GM23338 (cell line): ENCODE data around the gene MEI1. TPM values are rescaled to one million over a fixed set of nuclear protein-coding genes. Genes with fewer than 3 reads are reported as not detected.

Experiments
- ATAC-seq: fragments of 200-7000 bp; cut with Tn5 transposase; 3 replicates; pipeline ENCODE4 v1.9.1; 2020
- DNase-seq: peaks from one replicate; pipeline ENCODE4 v3.0.0-alpha.2; 2015; ENCODE audit warnings: low spot score
- H2AFZ ChIP-seq: fragments of 200-600 bp; sonication (generic); 2 replicates; pipeline ENCODE4 v1.8.0; 2016; ENCODE audit warnings: antibody characterized with exemption, mild to moderate bottlenecking, moderate library complexity
- H3F3A ChIP-seq: fragments of 200-600 bp; sonication (generic); replicated peaks from 2 replicates; pipeline ENCODE4 v1.8.0; 2017; ENCODE audit warnings: antibody characterized with exemption, mixed run types, low read depth
- H3K27ac ChIP-seq: fragments of 200-600 bp; sonication (generic); 2 replicates; pipeline ENCODE4 v1.6.1; 2016; ENCODE audit warnings: low read depth
- H3K27me3 ChIP-seq: fragments of 200-600 bp; sonication (generic); 2 replicates; pipeline ENCODE4 v1.8.0; 2016; ENCODE audit warnings: mild to moderate bottlenecking, mixed run types, moderate library complexity; ENCODE audit not compliant: insufficient read depth
- H3K36me3 ChIP-seq: fragments of 200-600 bp; sonication (generic); 2 replicates; pipeline ENCODE4 v1.8.0; 2016; ENCODE audit warnings: mild to moderate bottlenecking; ENCODE audit not compliant: insufficient read depth
- H3K4me1 ChIP-seq: fragments of 200-600 bp; sonication (generic); 2 replicates; pipeline ENCODE4 v1.8.0; 2016; ENCODE audit warnings: mild to moderate bottlenecking, moderate library complexity; ENCODE audit not compliant: insufficient read depth
- H3K4me2 ChIP-seq: fragments of 200-600 bp; sonication (generic); 2 replicates; pipeline ENCODE4 v1.7.1; 2017; ENCODE audit warnings: mixed run types
- H3K4me3 ChIP-seq: fragments of 200-600 bp; sonication (generic); 2 replicates; pipeline ENCODE4 v1.6.1; 2016; ENCODE audit warnings: mixed run types
- H3K79me2 ChIP-seq: fragments of 200-600 bp; sonication (generic); replicated peaks from 2 replicates; pipeline ENCODE4 v1.8.0; 2017; ENCODE audit warnings: mild to moderate bottlenecking; ENCODE audit not compliant: insufficient read depth
- H3K9me2 ChIP-seq: fragments of 200-600 bp; sonication (generic); 2 replicates; pipeline ENCODE4 v1.8.0; 2017; ENCODE audit not compliant: insufficient read depth
- H4K20me1 ChIP-seq: fragments of 200-600 bp; sonication (generic); replicated peaks from 2 replicates; pipeline ENCODE4 v1.8.0; 2017; ENCODE audit warnings: mild to moderate bottlenecking; ENCODE audit not compliant: insufficient read depth
- H3K27ac Mint-ChIP-seq: 2 replicates; pipeline ENCODE4 v1.8.0; 2020; ENCODE audit warnings: inconsistent platforms, mild to moderate bottlenecking, moderate library complexity, mixed read lengths
- H3K27me3 Mint-ChIP-seq: 3 replicates; pipeline ENCODE4 v1.8.0; 2022; ENCODE audit warnings: low read depth, mild to moderate bottlenecking, moderate library complexity, mixed read lengths, inconsistent platforms; ENCODE audit not compliant: insufficient read depth, poor library complexity
- H3K36me3 Mint-ChIP-seq: 3 replicates; pipeline ENCODE4 v1.8.0; 2021; ENCODE audit warnings: low read depth, mild to moderate bottlenecking, inconsistent platforms, moderate library complexity, mixed read lengths
- H3K4me1 Mint-ChIP-seq: 3 replicates; pipeline ENCODE4 v1.8.0; 2020; ENCODE audit warnings: mild to moderate bottlenecking, inconsistent platforms, mixed read lengths
- H3K4me3 Mint-ChIP-seq: 3 replicates; pipeline ENCODE4 v1.8.0; 2021; ENCODE audit warnings: moderate library complexity, mild to moderate bottlenecking, inconsistent platforms, mixed read lengths
- H3K9me3 Mint-ChIP-seq: 3 replicates; pipeline ENCODE4 v1.8.0; 2020; ENCODE audit warnings: moderate library complexity, mild to moderate bottlenecking, inconsistent platforms, mixed read lengths
- EZH2phosphoT487 ChIP-seq: fragments of 200-600 bp; sonication (generic); IDR thresholded peaks from one replicate; pipeline ENCODE4 v1.8.1; 2018; ENCODE audit warnings: antibody characterized with exemption; ENCODE audit not compliant: unreplicated experiment
- STAT1 ChIP-seq: IDR thresholded peaks from one replicate; pipeline ENCODE4 v1.6.1; 2016; ENCODE audit warnings: antibody characterized with exemption; ENCODE audit not compliant: unreplicated experiment
- ZNF114 ChIP-seq: fragments of 250-450 bp; sonication (Bioruptor Pico); IDR thresholded peaks from 2 replicates; pipeline ENCODE4 v1.5.0; 2020; ENCODE audit warnings: mild to moderate bottlenecking, moderate library complexity
- polyA plus RNA-seq: library from polyadenylated mRNA; unstranded; fragments of >200 nt; fragmentation: Nextera tagmentation; extraction: Ambion mirVana; gene quantifications from 2 replicates; pipeline ENCODE4 v1.2.1, GENCODE V29; 2016
- total RNA-seq: library from RNA; depleted of rRNA; stranded (reverse); fragments of >200 nt; shearing (Covaris generic); gene quantifications from 2 replicates; pipeline ENCODE4 v1.2.3, GENCODE V29; 2014
- TF ChIP-seq, protein P1 (sequence below): IDR thresholded peaks from 2 replicates; pipeline ENCODE4 v1.6.1; 2016; ENCODE audit warnings: antibody characterized with exemption
- TF ChIP-seq, protein P2 (sequence below), 2 experiments: fragments of 200-600 bp in 1 of 2; sonication (generic) in 1 of 2; conservative IDR thresholded peaks; 2 replicates each; pipeline versions ENCODE4 v1.5.1 to v1.6.1; 2016 to 2017; ENCODE audit warnings: antibody characterized with exemption in 2 of 2, low read depth in 2 of 2, mild to moderate bottlenecking in 2 of 2, moderate library complexity in 1 of 2
- TF ChIP-seq, protein P3 (sequence below): fragments of 250-450 bp; sonication (Bioruptor Pico); IDR thresholded peaks from 2 replicates; pipeline ENCODE4 v1.5.0; 2020; ENCODE audit warnings: mild to moderate bottlenecking, moderate library complexity

Gene MEI1
- total and polyA plus RNA-seq, 2 experiments from 2014 or later = 0.28 to 0.87 TPM

DNA sequence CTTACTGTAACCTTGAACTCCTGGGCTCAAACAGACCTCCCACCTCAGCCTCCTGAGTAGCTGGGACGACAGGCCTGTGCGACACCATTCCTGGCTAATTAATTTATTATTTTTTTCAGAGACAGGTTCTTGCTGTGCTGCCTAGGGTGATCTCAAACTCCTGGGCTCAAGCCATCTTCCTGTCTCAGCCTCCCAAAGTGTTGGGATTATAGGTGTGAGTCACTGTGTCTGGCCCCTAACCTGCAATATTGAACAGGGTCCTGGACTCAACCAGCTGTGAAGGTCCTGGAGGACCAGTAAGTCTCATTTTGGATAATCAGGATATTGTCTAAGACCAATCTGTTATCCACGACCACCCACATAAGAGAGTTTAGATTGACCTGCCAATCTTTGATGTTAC lies 116.4 kb downstream of the MEI1 start:
- peaks cover 8% of the 10 kb centered on the region; the same call in 2 of the 3 replicates for H3K36me3 Mint-ChIP-seq
- H3K27ac Mint-ChIP-seq = no peak overlapping the region
- H3K9me3 Mint-ChIP-seq = no peaks in the 10 kb centered on the region
- ATAC-seq = no peak
- H3F3A ChIP-seq = no peaks in the 10 kb centered on the region
- H3K27me3 ChIP-seq = no peaks in the 10 kb centered on the region
- no peaks in the 10 kb centered on the region for H3K9me2 ChIP-seq
- H3K79me2 ChIP-seq = no peaks in the 10 kb centered on the region
- 0 out of 3 replicates have a peak, but pooled peaks cover under 1% of the 10 kb centered on the region for H3K4me1 Mint-ChIP-seq
- no peaks in the 10 kb centered on the region; the same call in 1 of the 2 replicates for H4K20me1 ChIP-seq
- no peaks in the 10 kb centered on the region for H3K27me3 Mint-ChIP-seq
- no peak overlapping the region for H3K27ac ChIP-seq
- H3K4me2 ChIP-seq = no peak overlapping the region
- H3K4me3 ChIP-seq = no peak overlapping the region
- DNase-seq = no peak
- H3K4me1 ChIP-seq = no peaks in the 10 kb centered on the region
- no peaks in the 10 kb centered on the region; the same call in 1 of the 2 replicates for H3K36me3 ChIP-seq
- TF ChIP-seq, protein P1, sequence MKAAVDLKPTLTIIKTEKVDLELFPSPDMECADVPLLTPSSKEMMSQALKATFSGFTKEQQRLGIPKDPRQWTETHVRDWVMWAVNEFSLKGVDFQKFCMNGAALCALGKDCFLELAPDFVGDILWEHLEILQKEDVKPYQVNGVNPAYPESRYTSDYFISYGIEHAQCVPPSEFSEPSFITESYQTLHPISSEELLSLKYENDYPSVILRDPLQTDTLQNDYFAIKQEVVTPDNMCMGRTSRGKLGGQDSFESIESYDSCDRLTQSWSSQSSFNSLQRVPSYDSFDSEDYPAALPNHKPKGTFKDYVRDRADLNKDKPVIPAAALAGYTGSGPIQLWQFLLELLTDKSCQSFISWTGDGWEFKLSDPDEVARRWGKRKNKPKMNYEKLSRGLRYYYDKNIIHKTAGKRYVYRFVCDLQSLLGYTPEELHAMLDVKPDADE = no peak
- no peak for TF ChIP-seq STAT1
- TF ChIP-seq EZH2phosphoT487 = no peak
- no peak for TF ChIP-seq ZNF114 (CRISPR knock-in tag)
- TF ChIP-seq, protein P2, sequence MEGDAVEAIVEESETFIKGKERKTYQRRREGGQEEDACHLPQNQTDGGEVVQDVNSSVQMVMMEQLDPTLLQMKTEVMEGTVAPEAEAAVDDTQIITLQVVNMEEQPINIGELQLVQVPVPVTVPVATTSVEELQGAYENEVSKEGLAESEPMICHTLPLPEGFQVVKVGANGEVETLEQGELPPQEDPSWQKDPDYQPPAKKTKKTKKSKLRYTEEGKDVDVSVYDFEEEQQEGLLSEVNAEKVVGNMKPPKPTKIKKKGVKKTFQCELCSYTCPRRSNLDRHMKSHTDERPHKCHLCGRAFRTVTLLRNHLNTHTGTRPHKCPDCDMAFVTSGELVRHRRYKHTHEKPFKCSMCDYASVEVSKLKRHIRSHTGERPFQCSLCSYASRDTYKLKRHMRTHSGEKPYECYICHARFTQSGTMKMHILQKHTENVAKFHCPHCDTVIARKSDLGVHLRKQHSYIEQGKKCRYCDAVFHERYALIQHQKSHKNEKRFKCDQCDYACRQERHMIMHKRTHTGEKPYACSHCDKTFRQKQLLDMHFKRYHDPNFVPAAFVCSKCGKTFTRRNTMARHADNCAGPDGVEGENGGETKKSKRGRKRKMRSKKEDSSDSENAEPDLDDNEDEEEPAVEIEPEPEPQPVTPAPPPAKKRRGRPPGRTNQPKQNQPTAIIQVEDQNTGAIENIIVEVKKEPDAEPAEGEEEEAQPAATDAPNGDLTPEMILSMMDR (conservative IDR thresholded peaks at IDR 0.05; ENCODE audit: low read depth in 2 of 2) = no peak
- TF ChIP-seq, protein P3, sequence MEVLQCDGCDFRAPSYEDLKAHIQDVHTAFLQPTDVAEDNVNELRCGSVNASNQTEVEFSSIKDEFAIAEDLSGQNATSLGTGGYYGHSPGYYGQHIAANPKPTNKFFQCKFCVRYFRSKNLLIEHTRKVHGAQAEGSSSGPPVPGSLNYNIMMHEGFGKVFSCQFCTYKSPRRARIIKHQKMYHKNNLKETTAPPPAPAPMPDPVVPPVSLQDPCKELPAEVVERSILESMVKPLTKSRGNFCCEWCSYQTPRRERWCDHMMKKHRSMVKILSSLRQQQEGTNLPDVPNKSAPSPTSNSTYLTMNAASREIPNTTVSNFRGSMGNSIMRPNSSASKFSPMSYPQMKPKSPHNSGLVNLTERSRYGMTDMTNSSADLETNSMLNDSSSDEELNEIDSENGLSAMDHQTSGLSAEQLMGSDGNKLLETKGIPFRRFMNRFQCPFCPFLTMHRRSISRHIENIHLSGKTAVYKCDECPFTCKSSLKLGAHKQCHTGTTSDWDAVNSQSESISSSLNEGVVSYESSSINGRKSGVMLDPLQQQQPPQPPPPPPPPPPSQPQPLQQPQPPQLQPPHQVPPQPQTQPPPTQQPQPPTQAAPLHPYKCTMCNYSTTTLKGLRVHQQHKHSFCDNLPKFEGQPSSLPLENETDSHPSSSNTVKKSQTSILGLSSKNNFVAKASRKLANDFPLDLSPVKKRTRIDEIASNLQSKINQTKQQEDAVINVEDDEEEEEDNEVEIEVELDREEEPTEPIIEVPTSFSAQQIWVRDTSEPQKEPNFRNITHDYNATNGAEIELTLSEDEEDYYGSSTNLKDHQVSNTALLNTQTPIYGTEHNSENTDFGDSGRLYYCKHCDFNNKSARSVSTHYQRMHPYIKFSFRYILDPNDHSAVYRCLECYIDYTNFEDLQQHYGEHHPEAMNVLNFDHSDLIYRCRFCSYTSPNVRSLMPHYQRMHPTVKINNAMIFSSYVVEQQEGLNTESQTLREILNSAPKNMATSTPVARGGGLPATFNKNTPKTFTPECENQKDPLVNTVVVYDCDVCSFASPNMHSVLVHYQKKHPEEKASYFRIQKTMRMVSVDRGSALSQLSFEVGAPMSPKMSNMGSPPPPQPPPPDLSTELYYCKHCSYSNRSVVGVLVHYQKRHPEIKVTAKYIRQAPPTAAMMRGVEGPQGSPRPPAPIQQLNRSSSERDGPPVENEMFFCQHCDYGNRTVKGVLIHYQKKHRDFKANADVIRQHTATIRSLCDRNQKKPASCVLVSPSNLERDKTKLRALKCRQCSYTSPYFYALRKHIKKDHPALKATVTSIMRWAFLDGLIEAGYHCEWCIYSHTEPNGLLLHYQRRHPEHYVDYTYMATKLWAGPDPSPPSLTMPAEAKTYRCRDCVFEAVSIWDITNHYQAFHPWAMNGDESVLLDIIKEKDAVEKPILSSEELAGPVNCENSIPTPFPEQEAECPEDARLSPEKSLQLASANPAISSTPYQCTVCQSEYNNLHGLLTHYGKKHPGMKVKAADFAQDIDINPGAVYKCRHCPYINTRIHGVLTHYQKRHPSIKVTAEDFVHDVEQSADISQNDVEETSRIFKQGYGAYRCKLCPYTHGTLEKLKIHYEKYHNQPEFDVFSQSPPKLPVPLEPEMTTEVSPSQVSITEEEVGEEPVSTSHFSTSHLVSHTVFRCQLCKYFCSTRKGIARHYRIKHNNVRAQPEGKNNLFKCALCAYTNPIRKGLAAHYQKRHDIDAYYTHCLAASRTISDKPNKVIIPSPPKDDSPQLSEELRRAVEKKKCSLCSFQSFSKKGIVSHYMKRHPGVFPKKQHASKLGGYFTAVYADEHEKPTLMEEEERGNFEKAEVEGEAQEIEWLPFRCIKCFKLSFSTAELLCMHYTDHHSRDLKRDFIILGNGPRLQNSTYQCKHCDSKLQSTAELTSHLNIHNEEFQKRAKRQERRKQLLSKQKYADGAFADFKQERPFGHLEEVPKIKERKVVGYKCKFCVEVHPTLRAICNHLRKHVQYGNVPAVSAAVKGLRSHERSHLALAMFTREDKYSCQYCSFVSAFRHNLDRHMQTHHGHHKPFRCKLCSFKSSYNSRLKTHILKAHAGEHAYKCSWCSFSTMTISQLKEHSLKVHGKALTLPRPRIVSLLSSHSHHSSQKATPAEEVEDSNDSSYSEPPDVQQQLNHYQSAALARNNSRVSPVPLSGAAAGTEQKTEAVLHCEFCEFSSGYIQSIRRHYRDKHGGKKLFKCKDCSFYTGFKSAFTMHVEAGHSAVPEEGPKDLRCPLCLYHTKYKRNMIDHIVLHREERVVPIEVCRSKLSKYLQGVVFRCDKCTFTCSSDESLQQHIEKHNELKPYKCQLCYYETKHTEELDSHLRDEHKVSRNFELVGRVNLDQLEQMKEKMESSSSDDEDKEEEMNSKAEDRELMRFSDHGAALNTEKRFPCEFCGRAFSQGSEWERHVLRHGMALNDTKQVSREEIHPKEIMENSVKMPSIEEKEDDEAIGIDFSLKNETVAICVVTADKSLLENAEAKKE (CRISPR knock-in tag) = no peak
- no peak overlapping the region for H2AFZ ChIP-seq
- no peak overlapping the region for H3K4me3 Mint-ChIP-seq
